Left renal cortex interstitium (tissue), 4 donors: ENCODE data around the gene CGB5. TPM values are rescaled to one million over a fixed set of nuclear protein-coding genes. Genes with fewer than 3 reads are reported as not detected.
"Not testable (repeated sequence)": the region's sequence is repeated elsewhere in the genome, so short reads cannot be mapped to it uniquely, and the experiment has no call there.

ENCODE experiments used
- DNase-seq, 4 donors: peaks; one replicate each; pipeline ENCODE4 v3.0.0-alpha.2; 2013; ENCODE audit warnings: low read depth in 4 of 4, low spot score in 2 of 4, missing footprints in 1 of 4
- polyA plus RNA-seq, 4 donors: library from polyadenylated mRNA; unstranded; fragments of 120-200 nt; gene quantifications; one replicate each; pipeline ENCODE4 v1.2.1, GENCODE V29; 2013; ENCODE audit not compliant: insufficient read length in 4 of 4

Gene CGB5
- not detected for polyA plus RNA-seq

- DNase-seq = not testable (repeated sequence)
Observed at GRCh38 chr19:49043548-49043947, at the start of gene CGB5. Gene CGB5 (plus strand): TSS chr19:49043848. CDS start chr19:49044210, 362 bp downstream.

GRCh38 chr19:48994035-48994386 is 49.6 kb upstream of the CGB5 start:
- DNase-seq = no peak

- DNase-seq = no peak
Observed at GRCh38 chr19:48997972-48998371, 45.7 kb upstream of the CGB5 start.

GRCh38 chr19:48999481-49000325 is 43.9 kb upstream of the CGB5 start:
- DNase-seq = no peak

GRCh38 chr19:49004133-49004532 is 39.5 kb upstream of the CGB5 start:
- DNase-seq = no peak

- no peak for DNase-seq
Observed at GRCh38 chr19:49004964-49005614, 38.6 kb upstream of the CGB5 start.

GRCh38 chr19:49006905-49007304 is 36.7 kb upstream of the CGB5 start:
- no peak for DNase-seq

GRCh38 chr19:49009828-49010227 is 33.8 kb upstream of the CGB5 start:
- DNase-seq = no peak

GRCh38 chr19:49010453-49010852 is 33.2 kb upstream of the CGB5 start:
- DNase-seq = no peak

GRCh38 chr19:49011194-49011593 is 32.5 kb upstream of the CGB5 start:
- no peak for DNase-seq

- no peak for DNase-seq
Observed at GRCh38 chr19:49014123-49014869, 29.4 kb upstream of the CGB5 start.

GRCh38 chr19:49014870-49015255 is 28.8 kb upstream of the CGB5 start:
- DNase-seq = no peak

GRCh38 chr19:49016067-49016839 is 27.4 kb upstream of the CGB5 start:
- DNase-seq = no peak

- no peak for DNase-seq
Observed at GRCh38 chr19:49017041-49017665, 26.5 kb upstream of the CGB5 start, which contains the start of gene LHB. Gene LHB (minus strand): TSS chr19:49017091. CDS start chr19:49017081, 10 bp downstream.

GRCh38 chr19:49017666-49018351 is 25.8 kb upstream of the CGB5 start:
- no peak for DNase-seq

- DNase-seq = not testable (repeated sequence)
Observed at GRCh38 chr19:49018388-49019241, 25.0 kb upstream of the CGB5 start.

- no peak for DNase-seq
Observed at GRCh38 chr19:49019242-49019932, 24.3 kb upstream of the CGB5 start.

- DNase-seq = no peak
Observed at GRCh38 chr19:49020342-49020741, 23.3 kb upstream of the CGB5 start.
